ENCODE measurements around the gene NFYB. TPM values are rescaled to one million over a fixed set of nuclear protein-coding genes. Genes with fewer than 3 reads are reported as not detected.
"Not testable (repeated sequence)": the region's sequence is repeated elsewhere in the genome, so short reads cannot be mapped to it uniquely, and the experiment has no call there.

Gene NFYB
- total RNA-seq = 39.9 TPM

- FAIRE-seq (no peak), DNase-seq (ENCODE audit: low spot score in 2 of 2) (peak; percentile 96 to 98)
Observed at GRCh38 chr12:104137902-104138796, at the start of gene NFYB. TSS of gene NFYB (minus strand) at chr12:104138210. CDS start at chr12:104135453, 2,757 bp downstream.

GRCh38 chr12:104187446-104188155 is 49.6 kb upstream of the NFYB start:
- FAIRE-seq (no peak), DNase-seq (ENCODE audit: low spot score in 2 of 2) (no peak)

GRCh38 chr12:104183443-104183842 is 45.4 kb upstream of the NFYB start:
- FAIRE-seq (no peak), DNase-seq (ENCODE audit: low spot score in 2 of 2) (no peak)

DNA sequence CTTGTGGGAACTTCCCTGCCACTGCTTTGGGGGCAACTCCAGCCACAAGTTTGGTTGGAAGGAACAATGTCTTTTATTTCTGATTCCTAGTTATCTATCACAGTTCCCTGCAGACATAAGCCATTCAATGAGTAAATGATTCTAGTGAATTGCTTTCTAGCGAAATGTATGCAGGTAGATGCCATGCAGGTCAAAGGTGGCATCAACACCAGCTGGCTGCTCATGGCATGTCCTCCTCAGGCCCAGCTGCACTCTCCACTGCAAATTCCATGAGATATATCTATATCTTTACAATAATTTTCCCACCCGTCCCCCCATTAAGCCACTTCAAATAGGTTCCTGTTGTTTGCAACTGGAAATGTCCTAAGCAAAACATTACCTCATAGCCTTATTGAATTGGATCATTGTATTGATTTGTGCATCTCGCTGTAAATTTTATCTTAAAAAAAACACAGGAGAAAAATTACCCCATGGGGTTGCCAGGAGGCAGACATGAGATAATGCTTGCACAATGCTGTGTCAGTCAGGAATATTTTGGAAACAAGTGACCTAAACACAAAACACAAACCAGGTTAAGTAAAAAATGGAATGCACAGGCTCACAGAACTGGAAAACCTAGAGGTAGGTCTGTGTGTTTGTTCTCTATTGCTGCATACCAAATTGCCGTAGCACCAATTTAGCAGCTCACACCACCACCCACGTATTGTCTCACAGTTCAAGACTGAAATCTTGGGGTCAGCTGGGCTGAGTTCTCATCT is 44.8 kb upstream of the NFYB start:
- DNase-seq (ENCODE audit: low spot score in 2 of 2) (no peak), FAIRE-seq (no peak)

- FAIRE-seq = no peak
- DNase-seq (ENCODE audit: low spot score in 2 of 2) = no peak
Observed at GRCh38 chr12:104182144-104182543, 44.1 kb upstream of the NFYB start.

GRCh38 chr12:104181313-104181712 is 43.3 kb upstream of the NFYB start:
- FAIRE-seq (no peak), DNase-seq (ENCODE audit: low spot score in 2 of 2) (no peak)

GRCh38 chr12:104180374-104180773 is 42.4 kb upstream of the NFYB start:
- no peak for DNase-seq (ENCODE audit: low spot score in 2 of 2)
- FAIRE-seq = no peak

DNA sequence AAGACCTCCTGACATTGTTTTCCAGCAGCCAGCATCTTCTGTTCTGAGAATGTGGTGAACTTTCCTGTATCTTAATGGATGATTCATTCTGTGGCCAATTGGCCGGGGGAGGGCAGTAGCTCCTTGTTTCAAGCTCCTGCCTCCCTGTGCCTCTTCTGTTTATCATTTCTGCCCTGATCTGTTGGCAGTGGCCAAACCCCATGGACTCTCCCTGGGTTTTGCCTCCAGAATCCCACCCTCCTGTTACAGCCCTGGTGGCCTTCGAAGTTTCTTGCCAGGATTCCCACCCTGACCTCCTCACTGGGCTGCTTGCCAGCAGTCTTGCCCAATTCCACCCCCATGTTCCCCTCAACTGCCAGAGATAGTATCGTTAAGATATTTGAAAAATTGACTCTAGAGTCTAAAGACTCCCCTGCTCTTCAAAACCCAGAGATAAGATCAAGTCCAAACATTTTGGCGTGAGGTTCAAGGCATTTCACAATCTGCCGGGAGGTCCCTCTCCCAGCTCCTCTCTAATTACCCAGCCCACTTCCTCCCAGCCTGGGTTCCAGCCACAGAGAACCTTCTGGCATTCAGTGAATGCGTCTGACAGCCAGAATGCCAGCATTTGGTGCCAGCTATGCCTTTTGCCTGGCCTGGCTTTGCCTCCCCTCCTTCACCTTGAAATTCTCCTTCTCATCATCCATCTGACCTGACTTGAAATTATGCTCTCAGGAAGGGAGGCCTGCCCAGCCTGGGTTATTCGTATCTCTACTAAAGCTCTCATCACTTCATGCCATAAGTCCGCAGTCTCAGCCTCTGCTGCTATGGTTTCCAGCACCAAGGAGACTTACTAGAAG is 39.9 kb upstream of the NFYB start:
- FAIRE-seq = no peak
- no peak for DNase-seq (ENCODE audit: low spot score in 2 of 2)

- FAIRE-seq (no peak), DNase-seq (ENCODE audit: low spot score in 2 of 2) (no peak)
Observed at GRCh38 chr12:104177336-104177662, 39.3 kb upstream of the NFYB start.

DNA sequence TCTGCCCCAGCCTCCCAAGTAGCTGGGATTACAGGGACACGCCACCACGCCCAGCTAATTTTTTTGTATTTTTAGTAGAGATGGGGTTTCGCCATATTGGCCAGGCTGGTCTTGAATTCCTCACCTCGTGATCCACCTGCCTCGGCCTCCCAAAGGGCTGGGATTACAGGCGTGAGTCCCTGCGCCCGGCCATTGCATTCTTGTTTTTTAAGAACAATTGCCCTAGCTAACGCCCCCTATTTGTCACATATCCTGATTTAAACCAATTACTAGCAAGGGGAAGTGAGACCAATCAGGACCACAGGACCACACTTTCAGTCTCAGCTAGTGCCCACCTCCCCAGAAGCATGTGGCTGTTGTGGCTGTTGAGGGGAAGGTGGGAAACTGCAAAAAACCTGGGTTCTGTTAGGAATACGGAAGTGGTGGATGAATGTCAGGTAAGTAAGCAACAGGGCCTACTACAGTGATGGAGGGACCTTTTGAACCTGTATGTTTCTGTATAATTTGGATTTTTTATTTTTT is 37.8 kb upstream of the NFYB start:
- DNase-seq (ENCODE audit: low spot score in 2 of 2) (no peak), FAIRE-seq (no peak)

DNA sequence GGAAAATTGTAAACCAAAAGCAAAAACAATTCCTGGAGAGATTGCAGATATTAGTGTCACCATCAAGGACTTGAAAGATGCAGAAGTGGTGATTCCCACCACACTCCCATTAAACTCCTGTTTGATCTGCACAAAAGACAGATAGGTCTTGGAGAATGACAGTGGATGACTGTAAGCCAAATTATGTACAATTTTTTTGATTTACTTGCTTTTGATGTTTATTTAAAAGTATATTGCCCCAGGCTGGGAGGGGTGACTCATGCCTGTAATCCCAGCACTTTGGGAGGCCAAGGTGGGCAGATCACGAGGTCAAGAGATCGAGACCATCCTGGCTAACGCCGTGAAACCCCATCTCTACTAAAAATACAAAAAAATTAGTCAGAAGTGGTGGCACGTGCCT is 35.8 kb upstream of the NFYB start:
- not testable (repeated sequence) for FAIRE-seq; DNase-seq (ENCODE audit: low spot score in 2 of 2)

DNA sequence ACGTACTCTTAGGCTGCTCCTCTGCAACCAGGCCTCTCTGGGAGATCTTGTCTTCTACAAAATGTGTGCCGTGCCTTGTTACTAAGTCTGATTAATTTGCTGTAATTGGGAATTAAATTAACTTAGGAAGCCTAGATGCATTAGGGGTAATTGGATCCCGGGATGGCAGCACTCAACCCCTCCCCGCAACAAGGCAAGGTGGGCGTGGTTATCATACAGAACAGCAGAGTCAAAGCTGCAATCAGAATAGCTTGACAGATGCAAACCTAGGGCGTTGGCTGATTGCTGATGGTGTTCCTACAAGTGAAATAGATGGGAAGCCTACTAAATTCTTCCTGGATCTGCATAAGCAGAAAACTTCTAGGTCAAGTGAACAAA is 34.5 kb upstream of the NFYB start:
- DNase-seq (ENCODE audit: low spot score in 2 of 2) = no peak
- FAIRE-seq = no peak

DNA sequence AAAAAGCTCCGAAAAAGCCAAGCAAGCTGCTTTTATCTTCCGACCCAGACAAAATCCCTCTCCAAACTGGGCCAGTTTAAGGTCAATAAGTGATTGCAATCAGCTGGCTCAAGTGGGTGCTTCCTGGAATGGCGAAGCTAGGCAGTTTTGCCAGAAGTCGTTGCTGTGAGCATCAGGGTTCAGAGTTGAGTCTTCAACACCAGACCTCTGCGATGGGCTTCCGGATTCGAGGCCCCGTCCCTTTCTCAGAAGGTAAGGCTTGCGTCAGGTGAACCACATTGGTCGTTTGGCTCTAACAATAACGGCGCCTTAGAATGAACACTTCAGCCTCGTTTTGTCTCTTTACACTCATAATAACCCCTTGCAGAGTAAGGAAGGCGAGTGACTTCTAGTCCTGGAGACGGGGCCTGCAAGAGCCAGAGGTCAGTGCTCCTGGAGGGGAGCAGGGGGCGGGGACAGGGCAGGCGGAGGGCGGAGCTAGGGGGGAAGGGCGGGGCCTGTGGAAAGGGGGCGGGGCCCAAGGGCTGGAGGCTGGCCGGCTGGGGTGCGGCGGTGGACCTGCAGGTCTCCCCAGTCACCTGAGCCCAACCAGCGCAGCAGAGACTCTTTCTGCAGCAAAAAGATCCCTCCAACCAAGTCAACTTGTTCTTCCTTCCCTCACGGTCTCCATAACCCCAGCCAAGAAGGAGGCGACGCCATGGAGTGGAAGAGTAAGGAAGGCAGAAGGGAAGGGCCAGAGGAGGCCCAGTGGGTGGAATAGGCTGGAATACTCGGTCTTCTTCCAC is 34.0 kb upstream of the NFYB start:
- DNase-seq (ENCODE audit: low spot score in 2 of 2) = no peak
- FAIRE-seq = no peak

GRCh38 chr12:104168596-104168995 is 30.6 kb upstream of the NFYB start:
- no peak for FAIRE-seq

GRCh38 chr12:104167519-104168458 is 29.8 kb upstream of the NFYB start:
- FAIRE-seq (no peak), DNase-seq (ENCODE audit: low spot score in 2 of 2) (no peak)

More at GRCh38 chr12:104168596-104168995, 30.6 kb upstream of the NFYB start:
- no peak for DNase-seq (ENCODE audit: low spot score in 2 of 2)

DNA sequence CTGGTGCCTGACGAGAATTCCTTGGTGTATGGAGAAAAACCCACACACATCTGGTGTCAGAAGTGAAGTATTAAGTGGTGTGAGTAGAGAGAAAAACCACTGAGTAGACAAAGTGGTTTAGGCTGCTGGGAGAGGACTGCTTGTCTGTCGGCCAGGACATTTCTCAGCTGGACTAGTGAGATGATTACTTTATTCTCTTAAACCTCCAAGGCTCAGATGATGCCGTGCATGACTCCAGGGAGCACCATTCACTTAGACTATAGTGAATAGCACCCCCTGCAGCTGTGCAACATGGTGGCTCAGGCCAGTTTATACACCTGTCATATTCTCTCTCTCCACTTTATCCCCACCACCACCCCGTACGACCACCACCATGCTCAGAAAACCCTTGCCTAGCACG is 28.5 kb upstream of the NFYB start:
- no peak for DNase-seq (ENCODE audit: low spot score in 2 of 2)
- FAIRE-seq = no peak

DNA sequence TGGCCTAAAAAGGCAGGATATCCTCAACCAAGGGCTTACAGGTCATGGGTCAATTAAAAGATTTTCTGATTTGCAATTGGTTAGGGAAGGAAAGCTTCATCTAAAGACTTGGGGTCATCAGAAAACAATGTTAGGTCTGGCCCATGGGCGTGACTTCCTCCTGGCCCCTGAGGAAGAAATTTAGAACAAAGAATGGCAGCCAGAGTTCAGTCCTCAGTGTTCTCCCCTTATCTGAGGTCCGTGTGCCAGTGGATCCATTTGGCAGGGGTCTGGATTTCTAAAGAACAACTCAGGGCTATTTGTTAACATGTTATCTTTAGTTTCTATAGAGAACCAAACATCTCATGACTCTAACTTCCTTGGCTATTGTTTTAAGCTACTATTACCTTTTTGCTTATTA is 27.8 kb upstream of the NFYB start:
- DNase-seq (ENCODE audit: low spot score in 2 of 2) (no peak), FAIRE-seq (no peak)

GRCh38 chr12:104164634-104165033 is 26.6 kb upstream of the NFYB start:
- no peak for FAIRE-seq
- no peak for DNase-seq (ENCODE audit: low spot score in 2 of 2)

All from frontal cortex (tissue), 4 donors.